Mammary epithelial cell (primary cell): Measurements from ENCODE around the gene CRMP1.
A peak's percentile ranks its signal among the peaks of the same experiment; 100 is the strongest.

Source experiments
- EZH2 ChIP-seq: IDR thresholded peaks from 2 replicates; pipeline ENCODE4 v1.6.1; 2012; ENCODE audit warnings: low read length, inconsistent platforms, borderline replicate concordance
- TF ChIP-seq, protein P1 (sequence below), 2 donors: IDR thresholded peaks in 1 of 2; conservative IDR thresholded peaks in 1 of 2; 2 replicates each; pipeline ENCODE4 v1.5.1; 2011 to 2012; ENCODE audit warnings: inconsistent platforms in 2 of 2, low read length in 2 of 2, mild to moderate bottlenecking in 2 of 2, control low read depth in 1 of 2, low read depth in 1 of 2; ENCODE audit not compliant: insufficient read depth in 1 of 2; ENCODE audit errors: extremely low read depth in 1 of 2

DNA sequence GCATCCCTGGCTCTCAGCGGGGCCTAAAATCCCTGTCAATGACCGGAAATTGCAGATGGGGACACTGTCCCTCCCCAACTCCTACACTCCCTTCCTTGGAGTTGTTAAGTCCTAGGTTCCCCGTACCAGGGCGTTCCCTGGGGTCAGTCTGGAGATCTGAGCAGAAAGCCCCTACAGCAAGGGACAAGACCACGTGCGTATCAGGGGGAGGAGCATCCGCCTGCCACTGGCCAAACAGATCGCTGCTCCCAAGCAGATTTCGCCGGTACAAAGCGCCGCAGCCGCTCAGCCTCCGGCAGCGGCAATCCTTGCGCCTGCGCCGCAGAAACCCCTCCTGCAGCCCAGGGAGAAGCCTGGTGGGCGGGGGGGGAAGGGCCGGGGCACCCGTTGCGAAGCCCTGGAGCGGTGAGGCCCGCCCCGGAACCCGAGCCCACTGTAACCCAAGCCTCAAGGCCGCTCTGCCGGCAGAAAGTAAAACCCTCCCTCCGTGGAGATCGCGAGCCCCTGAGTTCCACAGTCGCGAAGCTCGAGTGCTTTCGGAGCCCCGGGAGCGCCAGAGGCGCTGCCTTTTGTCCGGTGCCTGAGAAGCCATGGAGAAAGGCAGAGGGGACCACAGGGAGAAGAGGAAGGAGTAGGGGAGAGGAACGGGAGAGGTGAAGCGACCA, 2.7 kb downstream of the CRMP1 start:
- TF ChIP-seq, protein P1, sequence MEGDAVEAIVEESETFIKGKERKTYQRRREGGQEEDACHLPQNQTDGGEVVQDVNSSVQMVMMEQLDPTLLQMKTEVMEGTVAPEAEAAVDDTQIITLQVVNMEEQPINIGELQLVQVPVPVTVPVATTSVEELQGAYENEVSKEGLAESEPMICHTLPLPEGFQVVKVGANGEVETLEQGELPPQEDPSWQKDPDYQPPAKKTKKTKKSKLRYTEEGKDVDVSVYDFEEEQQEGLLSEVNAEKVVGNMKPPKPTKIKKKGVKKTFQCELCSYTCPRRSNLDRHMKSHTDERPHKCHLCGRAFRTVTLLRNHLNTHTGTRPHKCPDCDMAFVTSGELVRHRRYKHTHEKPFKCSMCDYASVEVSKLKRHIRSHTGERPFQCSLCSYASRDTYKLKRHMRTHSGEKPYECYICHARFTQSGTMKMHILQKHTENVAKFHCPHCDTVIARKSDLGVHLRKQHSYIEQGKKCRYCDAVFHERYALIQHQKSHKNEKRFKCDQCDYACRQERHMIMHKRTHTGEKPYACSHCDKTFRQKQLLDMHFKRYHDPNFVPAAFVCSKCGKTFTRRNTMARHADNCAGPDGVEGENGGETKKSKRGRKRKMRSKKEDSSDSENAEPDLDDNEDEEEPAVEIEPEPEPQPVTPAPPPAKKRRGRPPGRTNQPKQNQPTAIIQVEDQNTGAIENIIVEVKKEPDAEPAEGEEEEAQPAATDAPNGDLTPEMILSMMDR (conservative IDR thresholded peaks at IDR 0.05 in 1 of 2, IDR thresholded peaks at IDR 0.05 in 1 of 2; ENCODE audit: extremely low read depth in 1 of 2, insufficient read depth in 1 of 2, low read depth in 1 of 2, low read length in 2 of 2): no peak
- TF ChIP-seq EZH2: peak; percentile 82
